Hepatocyte (in vitro differentiated cells): ENCODE results near the gene HM13. TPM values are rescaled to one million over a fixed set of nuclear protein-coding genes. Genes with fewer than 3 reads are reported as not detected.
A peak's percentile ranks its signal among the peaks of the same experiment; 100 is the strongest.

Experiments used
- DNase-seq: peaks from one replicate; pipeline ENCODE4 v3.0.0-alpha.2; 2016; ENCODE audit warnings: low spot score
- H2AFZ ChIP-seq: fragments of 200-600 bp; sonication (generic); 2 replicates; pipeline ENCODE4 v1.6.0; 2016; ENCODE audit warnings: antibody characterized with exemption, mild to moderate bottlenecking
- H3K27ac ChIP-seq: fragments of 200-600 bp; sonication (generic); 2 replicates; pipeline ENCODE4 v1.5.1; 2016; ENCODE audit warnings: mild to moderate bottlenecking
- H3K27me3 ChIP-seq: fragments of 200-600 bp; sonication (generic); 2 replicates; pipeline ENCODE4 v1.6.1; 2016
- H3K36me3 ChIP-seq: fragments of 200-600 bp; sonication (generic); replicated peaks from 2 replicates; pipeline ENCODE4 v1.5.1; 2016; ENCODE audit warnings: low read depth; ENCODE audit not compliant: insufficient read depth
- H3K4me1 ChIP-seq: fragments of 200-600 bp; sonication (generic); 2 replicates; pipeline ENCODE4 v1.5.1; 2016; ENCODE audit warnings: mild to moderate bottlenecking, moderate library complexity; ENCODE audit not compliant: insufficient read depth
- H3K4me2 ChIP-seq: fragments of 200-600 bp; sonication (generic); 2 replicates; pipeline ENCODE4 v1.6.0; 2016
- H3K4me3 ChIP-seq: fragments of 200-600 bp; sonication (generic); 2 replicates; pipeline ENCODE4 v1.5.1; 2016; ENCODE audit warnings: mild to moderate bottlenecking
- H3K79me2 ChIP-seq: fragments of 200-600 bp; sonication (generic); 2 replicates; pipeline ENCODE4 v1.6.0; 2017; ENCODE audit warnings: mild to moderate bottlenecking
- H3K9me2 ChIP-seq: fragments of 200-600 bp; sonication (generic); replicated peaks from 2 replicates; pipeline ENCODE4 v1.6.0; 2017; ENCODE audit warnings: mild to moderate bottlenecking; ENCODE audit not compliant: insufficient read depth
- H3K9me3 ChIP-seq: fragments of 200-600 bp; sonication (generic); 2 replicates; pipeline ENCODE4 v1.5.1; 2016; ENCODE audit warnings: low read depth, mild to moderate bottlenecking
- H4K20me1 ChIP-seq: fragments of 200-600 bp; sonication (generic); 2 replicates; pipeline ENCODE4 v1.6.0; 2016; ENCODE audit warnings: mild to moderate bottlenecking; ENCODE audit not compliant: insufficient read depth, poor library complexity, severe bottlenecking
- CTCF ChIP-seq: fragments of 200-600 bp; sonication (generic); IDR thresholded peaks from 2 replicates; pipeline ENCODE4 v1.5.1; 2016; ENCODE audit warnings: antibody characterized with exemption, mild to moderate bottlenecking; ENCODE audit not compliant: poor library complexity
- EZH2 ChIP-seq: fragments of 200-600 bp; sonication (generic); IDR thresholded peaks from 2 replicates; pipeline ENCODE4 v1.6.1; 2016; ENCODE audit warnings: antibody characterized with exemption, mild to moderate bottlenecking, borderline replicate concordance
- EZH2phosphoT487 ChIP-seq: fragments of 200-600 bp; sonication (generic); IDR thresholded peaks from one replicate; pipeline ENCODE4 v1.6.1; 2018; ENCODE audit warnings: antibody characterized with exemption, mild to moderate bottlenecking, low read depth, moderate library complexity; ENCODE audit not compliant: unreplicated experiment, severe bottlenecking
- WGBS: methylation state at CpG from one replicate; pipeline ENCODE4 v1.1.6; 2016; ENCODE audit warnings: low lambda C conversion rate; ENCODE audit errors: missing lambda C conversion rate; 5-methylcytosine and 5-hydroxymethylcytosine counted together
- polyA plus RNA-seq: library from polyadenylated mRNA; unstranded; fragments of >200 nt; fragmentation: Nextera tagmentation; extraction: Ambion mirVana; gene quantifications from 2 replicates; pipeline ENCODE4 v1.2.1, GENCODE V29; 2016
- total RNA-seq: library from RNA; depleted of rRNA; stranded (reverse); fragments of >200 nt; gene quantifications from 2 replicates; pipeline ENCODE4 v1.2.3, GENCODE V29; 2014

Gene HM13
- total and polyA plus RNA-seq, 2 experiments from 2014 or later = 219 to 461 TPM

GRCh38 chr20:31559704-31560093 lies 45.5 kb downstream of the HM13 start:
- Histone ChIP-seq H3K27me3 (no peaks in the 10 kb centered on the region), H3K79me2 (no peaks in the 10 kb centered on the region), H3K27ac (peak overlapping the region; percentile 12), H3K4me3 (no peak overlapping the region), H2AFZ (no peak overlapping the region), H3K4me1 (peaks cover 4% of the 10 kb centered on the region), H3K9me2 (no peaks in the 10 kb centered on the region), H3K36me3 (no peaks in the 10 kb centered on the region), H4K20me1 (no peaks in the 10 kb centered on the region), H3K9me3 (no peaks in the 10 kb centered on the region), H3K4me2 (no peak overlapping the region)
- TF ChIP-seq EZH2phosphoT487 = no peak
- TF ChIP-seq EZH2 = no peak
- no peak for TF ChIP-seq CTCF
- no peak for DNase-seq
- 85% methylated on average over 2 of the region's 2 CpGs for WGBS

- no peak overlapping the region for H3K4me2 ChIP-seq
Measured at GRCh38 chr20:31560094-31560745, 46.0 kb downstream of the HM13 start.

GRCh38 chr20:31560746-31561598 lies 46.7 kb downstream of the HM13 start:
- Histone ChIP-seq H3K27ac (peak overlapping the region; percentile 58), H4K20me1 (no peaks in the 10 kb centered on the region)
- WGBS = 83% methylated on average over 7 of the region's 7 CpGs

More at GRCh38 chr20:31560094-31560745, 46.0 kb downstream of the HM13 start:
- WGBS = 25% methylated on average over 6 of the region's 6 CpGs
- no peak overlapping the region for H3K4me3 ChIP-seq
- H3K79me2 ChIP-seq = no peaks in the 10 kb centered on the region
- peak overlapping the region; percentile 58 for H3K27ac ChIP-seq
- no peaks in the 10 kb centered on the region for H4K20me1 ChIP-seq
- H2AFZ ChIP-seq = no peak overlapping the region
- peaks cover 4% of the 10 kb centered on the region for H3K4me1 ChIP-seq
- TF ChIP-seq CTCF (peak; percentile 98), EZH2phosphoT487 (no peak), EZH2 (no peak)
- no peaks in the 10 kb centered on the region for H3K9me3 ChIP-seq
- no peaks in the 10 kb centered on the region for H3K27me3 ChIP-seq
- H3K36me3 ChIP-seq = no peaks in the 10 kb centered on the region
- peak; percentile 83 for DNase-seq
- no peaks in the 10 kb centered on the region for H3K9me2 ChIP-seq

More at GRCh38 chr20:31560746-31561598, 46.7 kb downstream of the HM13 start:
- Histone ChIP-seq H3K4me2 (no peak overlapping the region), H3K27me3 (no peaks in the 10 kb centered on the region), H3K9me2 (no peaks in the 10 kb centered on the region), H3K4me3 (no peak overlapping the region), H3K9me3 (no peaks in the 10 kb centered on the region), H2AFZ (no peak overlapping the region), H3K36me3 (no peaks in the 10 kb centered on the region), H3K79me2 (no peaks in the 10 kb centered on the region), H3K4me1 (peaks cover 4% of the 10 kb centered on the region)
- TF ChIP-seq CTCF (no peak), EZH2 (no peak), EZH2phosphoT487 (no peak)
- DNase-seq = peak; percentile 66
